ENCODE data around the gene ITIH1. TPM values are rescaled to one million over a fixed set of nuclear protein-coding genes. Genes with fewer than 3 reads are reported as not detected.
A peak's percentile ranks its signal among the peaks of the same experiment; 100 is the strongest.

Gene ITIH1
- total RNA-seq, 6 experiments from 2014 or later, result not detected

- no peak for TF ChIP-seq CTCF (IDR thresholded peaks at IDR 0.05)
- Mint-ChIP-seq H3K4me1 (ENCODE audit: low read depth) (peaks cover 3% of the 10 kb centered on the region), H3K27ac (no peak overlapping the region), H3K4me3 (no peak overlapping the region), H3K27me3 (ENCODE audit: insufficient read depth) (peaks cover 11% of the 10 kb centered on the region), H3K36me3 (ENCODE audit: low read depth) (no peaks in the 10 kb centered on the region), H3K9me3 (no peaks in the 10 kb centered on the region)
- no peak for DNase-seq
Observed at GRCh38 chr3:52822363-52822762, 45.0 kb downstream of the ITIH1 start.

- Mint-ChIP-seq H3K36me3 (ENCODE audit: low read depth) (no peaks in the 10 kb centered on the region), H3K27me3 (ENCODE audit: insufficient read depth) (peaks cover 13% of the 10 kb centered on the region), H3K4me3 (no peak overlapping the region), H3K9me3 (no peaks in the 10 kb centered on the region), H3K4me1 (ENCODE audit: low read depth) (peaks cover 5% of the 10 kb centered on the region), H3K27ac (no peak overlapping the region)
- DNase-seq, result no peak
- TF ChIP-seq CTCF (IDR thresholded peaks at IDR 0.05), result no peak
Observed at GRCh38 chr3:52824037-52824436, 46.6 kb downstream of the ITIH1 start.

- H3K4me1 Mint-ChIP-seq (ENCODE audit: low read depth), result peaks cover 22% of the 10 kb centered on the region
- TF ChIP-seq CTCF (IDR thresholded peaks at IDR 0.05), result no peak
- H3K36me3 Mint-ChIP-seq (ENCODE audit: low read depth), result no peaks in the 10 kb centered on the region
- H3K27ac Mint-ChIP-seq, result no peak overlapping the region
- no peaks in the 10 kb centered on the region for H3K9me3 Mint-ChIP-seq
- H3K27me3 Mint-ChIP-seq (ENCODE audit: insufficient read depth), result peaks cover 14% of the 10 kb centered on the region
- peak; percentile 10 for DNase-seq
- H3K4me3 Mint-ChIP-seq, result no peak overlapping the region
Observed at GRCh38 chr3:52827441-52827840, 50.0 kb downstream of the ITIH1 start.

GRCh38 chr3:52827866-52828376 is 50.5 kb downstream of the ITIH1 start:
- no peaks in the 10 kb centered on the region for H3K36me3 Mint-ChIP-seq (ENCODE audit: low read depth)
- peaks cover 14% of the 10 kb centered on the region for H3K27me3 Mint-ChIP-seq (ENCODE audit: insufficient read depth)
- peaks cover 22% of the 10 kb centered on the region for H3K4me1 Mint-ChIP-seq (ENCODE audit: low read depth)
- H3K9me3 Mint-ChIP-seq, result no peaks in the 10 kb centered on the region
- peak; percentile 33 for TF ChIP-seq CTCF (IDR thresholded peaks at IDR 0.05)
- H3K4me3 Mint-ChIP-seq, result no peak overlapping the region
- no peak for DNase-seq
- no peak overlapping the region for H3K27ac Mint-ChIP-seq

- no peak for TF ChIP-seq CTCF (IDR thresholded peaks at IDR 0.05)
- no peak overlapping the region for H3K27ac Mint-ChIP-seq
- no peaks in the 10 kb centered on the region for H3K36me3 Mint-ChIP-seq (ENCODE audit: low read depth)
- no peak overlapping the region for H3K4me3 Mint-ChIP-seq
- no peak for DNase-seq
- peaks cover 22% of the 10 kb centered on the region for H3K4me1 Mint-ChIP-seq (ENCODE audit: low read depth)
- H3K27me3 Mint-ChIP-seq (ENCODE audit: insufficient read depth), result peaks cover 14% of the 10 kb centered on the region
- H3K9me3 Mint-ChIP-seq, result no peaks in the 10 kb centered on the region
Observed at GRCh38 chr3:52829482-52829881, 52.1 kb downstream of the ITIH1 start.

All from HFFc6 (cell line).